B cell (primary cell): ENCODE measurements around the gene TTLL1. TPM values are rescaled to one million over a fixed set of nuclear protein-coding genes. Genes with fewer than 3 reads are reported as not detected.

Source experiments
- ATAC-seq: fragments of 200-7000 bp; cut with Tn5 transposase; one replicate; pipeline ENCODE4 v1.10.0; 2021; ENCODE audit warnings: low read depth, mild to moderate bottlenecking, moderate number of reproducible peaks, moderate library complexity
- CTCF ChIA-PET: fragments of 350-600 bp; sonication (Branson Sonifier 250); formaldehyde crosslinking; loops from one replicate; lab custom pipeline; 2021; ENCODE audit warnings: antibody characterized with exemption, inconsistent platforms; lab: Charles Lee
- POLR2A ChIA-PET: fragments of 350-600 bp; sonication (Branson Sonifier 250); formaldehyde crosslinking; loops from one replicate; lab custom pipeline; 2021; ENCODE audit warnings: antibody characterized with exemption; lab: Charles Lee
- DNase-seq: peaks from one replicate; pipeline ENCODE4 v3.0.0; 2013
- H2AFZ ChIP-seq: 2 replicates; pipeline ENCODE4 v1.6.1; 2012; ENCODE audit warnings: mild to moderate bottlenecking, low read depth, low read length; ENCODE audit not compliant: insufficient read depth, poor library complexity, severe bottlenecking
- H3K27ac ChIP-seq, 2 donors: 1 replicate in 1 of 2; 2 replicates in 1 of 2; pipeline ENCODE4 v1.5.1; 2012 to 2013; ENCODE audit warnings: low read length in 2 of 2, mild to moderate bottlenecking in 2 of 2, moderate library complexity in 1 of 2
- H3K27me3 ChIP-seq, 4 experiments: fragments of 200-600 bp in 1 of 4; sonication (generic) in 1 of 4; replicated peaks in 1 of 4; 1 replicate in 2 of 4; 2 replicates in 2 of 4; pipeline versions ENCODE4 v1.6.1 to v1.7.0; 2013 to 2016; ENCODE audit warnings: low read length in 3 of 4, mild to moderate bottlenecking in 2 of 4, mixed read lengths in 1 of 4, moderate library complexity in 1 of 4; ENCODE audit not compliant: insufficient read depth in 4 of 4, control insufficient read depth in 3 of 4; ENCODE audit errors: control extremely low read depth in 1 of 4
- H3K36me3 ChIP-seq, 2 experiments: replicated peaks in 1 of 2; 1 replicate in 1 of 2; 2 replicates in 1 of 2; pipeline versions ENCODE4 v1.6.1 to v1.7.1; 2013; ENCODE audit warnings: low read length in 1 of 2; ENCODE audit not compliant: insufficient read depth in 2 of 2, control insufficient read depth in 1 of 2; ENCODE audit errors: control extremely low read depth in 1 of 2, extremely low read depth in 1 of 2
- H3K4me1 ChIP-seq, 2 donors: fragments of 200-600 bp in 1 of 2; sonication (generic) in 1 of 2; 1 replicate in 1 of 2; 2 replicates in 1 of 2; pipeline versions ENCODE4 v1.5.1 to v1.6.1; 2013 to 2017; ENCODE audit warnings: low read length in 2 of 2; ENCODE audit not compliant: control insufficient read depth in 2 of 2, insufficient read depth in 2 of 2
- H3K4me2 ChIP-seq: replicated peaks from 2 replicates; pipeline ENCODE3; 2012; ENCODE audit warnings: mild to moderate bottlenecking, low read depth, low read length; ENCODE audit not compliant: poor library complexity, severe bottlenecking
- H3K4me3 ChIP-seq, 5 experiments: fragments of 200-600 bp in 1 of 5; sonication (generic) in 1 of 5; 1 replicate in 3 of 5; 2 replicates in 2 of 5; pipeline versions ENCODE4 v1.5.1 to v1.7.0; 2011 to 2016; ENCODE audit warnings: low read length in 4 of 5, mild to moderate bottlenecking in 4 of 5, low read depth in 2 of 5, control low read depth in 1 of 5, moderate library complexity in 1 of 5; ENCODE audit not compliant: insufficient read depth in 1 of 5; ENCODE audit errors: control extremely low read depth in 1 of 5, extremely low read depth in 1 of 5
- H3K79me2 ChIP-seq: fragments of 200-600 bp; sonication (generic); one replicate; pipeline ENCODE4 v1.6.0; 2016; ENCODE audit warnings: low read length; ENCODE audit not compliant: control insufficient read depth, insufficient read depth
- H3K9ac ChIP-seq: fragments of 200-600 bp; sonication (generic); 2 replicates; pipeline ENCODE4 v1.6.1; 2017; ENCODE audit warnings: mild to moderate bottlenecking, low read length, moderate library complexity
- H3K9me3 ChIP-seq, 3 donors: one replicate each; pipeline versions ENCODE4 v1.6.1 to v1.7.1; 2013; ENCODE audit warnings: low read length in 2 of 3; ENCODE audit not compliant: control insufficient read depth in 2 of 3, insufficient read depth in 1 of 3; ENCODE audit errors: control extremely low read depth in 1 of 3
- H4K20me1 ChIP-seq: 2 replicates; pipeline ENCODE4 v1.6.0; 2012; ENCODE audit warnings: mild to moderate bottlenecking, low read length; ENCODE audit not compliant: insufficient read depth, control insufficient read depth, poor library complexity, severe bottlenecking
- H3K27ac Mint-ChIP-seq: one replicate; pipeline ENCODE4 v1.8.0; 2021; ENCODE audit warnings: mixed read lengths
- H3K27me3 Mint-ChIP-seq: one replicate; pipeline ENCODE4 v1.8.0; 2021; ENCODE audit warnings: mixed read lengths
- H3K4me1 Mint-ChIP-seq: one replicate; pipeline ENCODE4 v1.8.0; 2021; ENCODE audit warnings: mixed read lengths
- H3K4me3 Mint-ChIP-seq: one replicate; pipeline ENCODE4 v1.8.0; 2021; ENCODE audit warnings: mixed read lengths
- H3K9me3 Mint-ChIP-seq: one replicate; pipeline ENCODE4 v1.8.0; 2022; ENCODE audit warnings: mixed read lengths; ENCODE audit not compliant: insufficient read depth
- EZH2 ChIP-seq: IDR thresholded peaks from 2 replicates; pipeline ENCODE4 v1.6.1; 2012; ENCODE audit warnings: borderline replicate concordance, low read depth, mild to moderate bottlenecking, moderate library complexity, low read length; ENCODE audit not compliant: insufficient read depth, poor library complexity, severe bottlenecking
- WGBS: methylation state at CpG from one replicate; pipeline ENCODE4 v1.1.5; 2013; ENCODE audit warnings: missing lambda C conversion rate; ENCODE audit not compliant: insufficient coverage; 5-methylcytosine and 5-hydroxymethylcytosine counted together
- intact Hi-C: fragments of 100-400 bp; cut with micrococcal nuclease; formaldehyde crosslinking; loops from one replicate; pipeline ENCODE4 v1.10.0; 2022
- polyA plus RNA-seq: library from polyadenylated mRNA; depleted of rRNA; stranded (reverse); fragments of >200 nt; gene quantifications from 2 replicates; pipeline ENCODE4 v1.2.3, GENCODE V29; 2012
- total RNA-seq, 2 donors: library from RNA; stranded (reverse); fragments of 120-200 nt in 1 of 2; gene quantifications; 1 replicate in 1 of 2; 2 replicates in 1 of 2; pipeline versions ENCODE4 v1.2.3 to v1.2.4, GENCODE V29; 2013 to 2022
- TF ChIP-seq, protein P1 (sequence below): fragments of 200-600 bp; IDR thresholded peaks from one replicate; pipeline ENCODE4 v1.8.0; 2022; ENCODE audit warnings: antibody characterized with exemption, mild to moderate bottlenecking

The TTLL1 gene
- total and polyA plus RNA-seq, 2 donors (not counting 1 experiment from before 2014, with no cell fraction given), result 3.0 to 3.3 TPM

DNA sequence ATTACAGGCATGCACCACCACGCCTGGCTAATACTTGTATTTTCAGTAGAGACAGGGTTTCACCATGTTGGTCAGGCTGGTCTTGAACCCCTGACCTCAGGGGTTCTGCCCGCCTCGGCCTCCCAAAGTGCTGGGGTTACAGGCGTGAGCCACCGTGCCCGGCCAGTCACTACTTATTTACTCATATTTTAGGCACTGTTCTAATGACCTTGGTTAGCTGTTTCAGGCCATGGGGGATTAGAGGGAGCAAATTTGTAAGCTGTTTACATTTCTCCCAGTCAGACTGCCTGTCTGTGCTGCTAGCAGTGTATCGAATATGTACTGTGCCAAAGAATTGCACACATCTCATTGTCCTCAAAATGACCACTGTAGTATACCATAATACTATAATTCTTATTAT is 41.6 kb downstream of the TTLL1 start:
- Mint-ChIP-seq H3K4me3 (no peak overlapping the region), H3K9me3 (no peaks in the 10 kb centered on the region), H3K4me1 (no peaks in the 10 kb centered on the region), H3K27me3 (no peaks in the 10 kb centered on the region), H3K27ac (no peak overlapping the region)
- POLR2A ChIA-PET, result no interaction called here
- DNase-seq, result no peak
- CTCF ChIA-PET, result interaction anchor here (1.0 kb wide), 1 partner anchor 180 kb away, joined by 5 read pairs; no protein-coding TSS in a partner anchor
- Histone ChIP-seq H2AFZ (no peak overlapping the region), H3K9me3 (no peaks in the 10 kb centered on the region), H3K27ac (no peak overlapping the region), H3K27me3 (no peaks in the 10 kb centered on the region), H3K9ac (no peak overlapping the region), H3K4me1 (no peaks in the 10 kb centered on the region), H3K36me3 (no peaks in the 10 kb centered on the region), H3K79me2 (no peaks in the 10 kb centered on the region), H3K4me3 (no peak overlapping the region), H3K4me2 (no peak overlapping the region), H4K20me1 (no peaks in the 10 kb centered on the region)
- intact Hi-C loops, result no loop called here
- no peak for ATAC-seq
- WGBS, result 100% methylated on average over 1 of the region's 7 CpGs
- no peak for TF ChIP-seq EZH2
- TF ChIP-seq, protein P1, sequence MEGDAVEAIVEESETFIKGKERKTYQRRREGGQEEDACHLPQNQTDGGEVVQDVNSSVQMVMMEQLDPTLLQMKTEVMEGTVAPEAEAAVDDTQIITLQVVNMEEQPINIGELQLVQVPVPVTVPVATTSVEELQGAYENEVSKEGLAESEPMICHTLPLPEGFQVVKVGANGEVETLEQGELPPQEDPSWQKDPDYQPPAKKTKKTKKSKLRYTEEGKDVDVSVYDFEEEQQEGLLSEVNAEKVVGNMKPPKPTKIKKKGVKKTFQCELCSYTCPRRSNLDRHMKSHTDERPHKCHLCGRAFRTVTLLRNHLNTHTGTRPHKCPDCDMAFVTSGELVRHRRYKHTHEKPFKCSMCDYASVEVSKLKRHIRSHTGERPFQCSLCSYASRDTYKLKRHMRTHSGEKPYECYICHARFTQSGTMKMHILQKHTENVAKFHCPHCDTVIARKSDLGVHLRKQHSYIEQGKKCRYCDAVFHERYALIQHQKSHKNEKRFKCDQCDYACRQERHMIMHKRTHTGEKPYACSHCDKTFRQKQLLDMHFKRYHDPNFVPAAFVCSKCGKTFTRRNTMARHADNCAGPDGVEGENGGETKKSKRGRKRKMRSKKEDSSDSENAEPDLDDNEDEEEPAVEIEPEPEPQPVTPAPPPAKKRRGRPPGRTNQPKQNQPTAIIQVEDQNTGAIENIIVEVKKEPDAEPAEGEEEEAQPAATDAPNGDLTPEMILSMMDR, result no peak

- intact Hi-C loops, result no loop called here
- Mint-ChIP-seq H3K4me3 (no peak overlapping the region), H3K27ac (no peak overlapping the region), H3K9me3 (no peaks in the 10 kb centered on the region), H3K4me1 (no peaks in the 10 kb centered on the region), H3K27me3 (no peaks in the 10 kb centered on the region)
- H3K4me1 ChIP-seq, result no peaks in the 10 kb centered on the region
- no peak overlapping the region for H3K9ac ChIP-seq
- 95% methylated on average over 7 of the region's 10 CpGs for WGBS
- H3K9me3 ChIP-seq, result no peaks in the 10 kb centered on the region
- no peaks in the 10 kb centered on the region for H3K36me3 ChIP-seq
- no peaks in the 10 kb centered on the region for H4K20me1 ChIP-seq
- H3K4me3 ChIP-seq, result no peak overlapping the region
- no peak overlapping the region for H3K27ac ChIP-seq
- no peak overlapping the region for H2AFZ ChIP-seq
- H3K27me3 ChIP-seq, result no peaks in the 10 kb centered on the region
- ATAC-seq, result no peak
- no peak overlapping the region for H3K4me2 ChIP-seq
- no peak for DNase-seq
- TF ChIP-seq EZH2, result no peak
- TF ChIP-seq, protein P1, result no peak
- ChIA-PET POLR2A (no interaction called here), CTCF (interaction anchor here (0.6 to 1.0 kb wide), 2 partner anchors 11 to 97 kb away, joined by 3 to 4 read pairs; no protein-coding TSS in a partner anchor)
- H3K79me2 ChIP-seq, result no peaks in the 10 kb centered on the region
Observed at GRCh38 chr22:43044290-43044712, 44.9 kb downstream of the TTLL1 start.
